WTC11 (cell line): ENCODE data around the gene FBXO48. TPM values are rescaled to one million over a fixed set of nuclear protein-coding genes. Genes with fewer than 3 reads are reported as not detected.
A peak's percentile ranks its signal among the peaks of the same experiment; 100 is the strongest.

Experiments
- ATAC-seq: fragments of 200-7000 bp; cut with Tn5 transposase; 2 replicates; pipeline ENCODE4 v1.10.0; 2021; ENCODE audit warnings: mild to moderate bottlenecking, moderate library complexity
- CTCF ChIA-PET: fragments of 300-600 bp; sonication (Branson Sonifier 250); formaldehyde crosslinking; loops from one replicate; lab custom pipeline; 2021; ENCODE audit warnings: antibody characterized with exemption; lab: Charles Lee
- POLR2A ChIA-PET: fragments of 350-600 bp; sonication (Branson Sonifier 250); formaldehyde crosslinking; loops from one replicate; lab custom pipeline; 2021; ENCODE audit warnings: antibody characterized with exemption; lab: Charles Lee
- DNase-seq: peaks from one replicate; pipeline ENCODE4 v3.0.0; 2021; ENCODE audit warnings: low spot score
- H3K27ac Mint-ChIP-seq: 2 replicates; pipeline ENCODE4 v1.8.0; 2021; ENCODE audit warnings: mixed read lengths
- H3K27me3 Mint-ChIP-seq: 2 replicates; pipeline ENCODE4 v1.8.0; 2021; ENCODE audit warnings: low read depth, mild to moderate bottlenecking, moderate library complexity, mixed read lengths
- H3K36me3 Mint-ChIP-seq: 2 replicates; pipeline ENCODE4 v1.8.0; 2021; ENCODE audit warnings: mixed read lengths
- H3K4me1 Mint-ChIP-seq: 2 replicates; pipeline ENCODE4 v1.8.0; 2022; ENCODE audit warnings: mixed read lengths
- H3K4me3 Mint-ChIP-seq: 2 replicates; pipeline ENCODE4 v1.8.0; 2021; ENCODE audit warnings: mild to moderate bottlenecking, moderate library complexity, mixed read lengths
- H3K9me3 Mint-ChIP-seq: 2 replicates; pipeline ENCODE4 v1.8.0; 2021; ENCODE audit warnings: mixed read lengths
- CBFB ChIP-seq: sonication (generic); formaldehyde crosslinking; IDR thresholded peaks from 2 replicates; pipeline ENCODE4 v1.8.1; 2022; ENCODE audit warnings: mild to moderate bottlenecking, low read depth, missing genetic modification reagents
- CREB1 ChIP-seq: sonication (generic); formaldehyde crosslinking; IDR thresholded peaks from 2 replicates; pipeline ENCODE4 v1.8.0; 2023; ENCODE audit warnings: mild to moderate bottlenecking, missing genetic modification reagents
- FOXK1 ChIP-seq: sonication (generic); formaldehyde crosslinking; IDR thresholded peaks from 2 replicates; pipeline ENCODE4 v1.8.0; 2022; ENCODE audit warnings: mild to moderate bottlenecking, moderate library complexity, missing genetic modification reagents
- FOXP4 ChIP-seq: sonication (generic); formaldehyde crosslinking; IDR thresholded peaks from 2 replicates; pipeline ENCODE4 v1.8.0; 2022; ENCODE audit warnings: mild to moderate bottlenecking, missing genetic modification reagents
- GABPB1 ChIP-seq: sonication (generic); formaldehyde crosslinking; IDR thresholded peaks from 2 replicates; pipeline ENCODE4 v1.8.1; 2023; ENCODE audit warnings: mild to moderate bottlenecking, missing genetic modification reagents
- HMGA2 ChIP-seq: fragments of 250-450 bp; sonication (Bioruptor Pico); IDR thresholded peaks from 2 replicates; pipeline ENCODE4 v1.4.0; 2021; ENCODE audit warnings: mild to moderate bottlenecking, moderate library complexity
- MLX ChIP-seq: sonication (generic); formaldehyde crosslinking; IDR thresholded peaks from 2 replicates; pipeline ENCODE4 v1.8.1; 2023; ENCODE audit warnings: mild to moderate bottlenecking, missing genetic modification reagents, moderate library complexity
- MXD4 ChIP-seq: fragments of 250-450 bp; sonication (Bioruptor Pico); IDR thresholded peaks from 2 replicates; pipeline ENCODE4 v1.8.0; 2021; ENCODE audit warnings: mild to moderate bottlenecking, moderate library complexity, borderline replicate concordance
- OVOL2 ChIP-seq: fragments of 250-450 bp; sonication (Bioruptor Pico); IDR thresholded peaks from 2 replicates; pipeline ENCODE4 v1.9.0; 2021; ENCODE audit warnings: mild to moderate bottlenecking, borderline replicate concordance
- RELA ChIP-seq: sonication (generic); formaldehyde crosslinking; IDR thresholded peaks from 2 replicates; pipeline ENCODE4 v1.8.1; 2022; ENCODE audit warnings: missing genetic modification reagents, mild to moderate bottlenecking, borderline replicate concordance
- TCF7 ChIP-seq: sonication (generic); formaldehyde crosslinking; IDR thresholded peaks from 2 replicates; pipeline ENCODE4 v1.8.0; 2022; ENCODE audit warnings: mild to moderate bottlenecking, low read depth, missing genetic modification reagents, moderate library complexity
- TP53 ChIP-seq: sonication (generic); formaldehyde crosslinking; IDR thresholded peaks from 2 replicates; pipeline ENCODE4 v1.8.1; 2023; ENCODE audit warnings: mild to moderate bottlenecking, missing genetic modification reagents
- USF2 ChIP-seq: sonication (generic); formaldehyde crosslinking; IDR thresholded peaks from 2 replicates; pipeline ENCODE4 v1.8.1; 2023; ENCODE audit warnings: mild to moderate bottlenecking, missing genetic modification reagents, moderate library complexity
- ZNF423 ChIP-seq: fragments of 250-450 bp; sonication (Bioruptor Pico); IDR thresholded peaks from 2 replicates; pipeline ENCODE4 v2.1.2; 2022; ENCODE audit warnings: mild to moderate bottlenecking, moderate library complexity
- total RNA-seq: library from RNA; stranded (reverse); gene quantifications from 3 replicates; pipeline ENCODE4 v1.2.3, GENCODE V29; 2021
- TF ChIP-seq, protein P1 (sequence below): fragments of 250-450 bp; sonication (Bioruptor Pico); IDR thresholded peaks from 2 replicates; pipeline ENCODE4 v1.8.0; 2021; ENCODE audit warnings: mild to moderate bottlenecking
- TF ChIP-seq, protein P2 (sequence below): sonication (generic); formaldehyde crosslinking; IDR thresholded peaks from 2 replicates; pipeline ENCODE4 v1.8.1; 2023; ENCODE audit warnings: mild to moderate bottlenecking, moderate library complexity, missing genetic modification reagents
- TF ChIP-seq, protein P3 (sequence below): sonication (generic); formaldehyde crosslinking; IDR thresholded peaks from 2 replicates; pipeline ENCODE4 v1.8.1; 2022; ENCODE audit warnings: low read depth, missing genetic modification reagents, borderline replicate concordance
- TF ChIP-seq, protein P4 (sequence below): sonication (generic); formaldehyde crosslinking; IDR thresholded peaks from 2 replicates; pipeline ENCODE4 v1.8.0; 2022; ENCODE audit warnings: mild to moderate bottlenecking, missing genetic modification reagents

Gene FBXO48
- total RNA-seq, 1 experiment from 2014 or later: 1.3 TPM

DNA sequence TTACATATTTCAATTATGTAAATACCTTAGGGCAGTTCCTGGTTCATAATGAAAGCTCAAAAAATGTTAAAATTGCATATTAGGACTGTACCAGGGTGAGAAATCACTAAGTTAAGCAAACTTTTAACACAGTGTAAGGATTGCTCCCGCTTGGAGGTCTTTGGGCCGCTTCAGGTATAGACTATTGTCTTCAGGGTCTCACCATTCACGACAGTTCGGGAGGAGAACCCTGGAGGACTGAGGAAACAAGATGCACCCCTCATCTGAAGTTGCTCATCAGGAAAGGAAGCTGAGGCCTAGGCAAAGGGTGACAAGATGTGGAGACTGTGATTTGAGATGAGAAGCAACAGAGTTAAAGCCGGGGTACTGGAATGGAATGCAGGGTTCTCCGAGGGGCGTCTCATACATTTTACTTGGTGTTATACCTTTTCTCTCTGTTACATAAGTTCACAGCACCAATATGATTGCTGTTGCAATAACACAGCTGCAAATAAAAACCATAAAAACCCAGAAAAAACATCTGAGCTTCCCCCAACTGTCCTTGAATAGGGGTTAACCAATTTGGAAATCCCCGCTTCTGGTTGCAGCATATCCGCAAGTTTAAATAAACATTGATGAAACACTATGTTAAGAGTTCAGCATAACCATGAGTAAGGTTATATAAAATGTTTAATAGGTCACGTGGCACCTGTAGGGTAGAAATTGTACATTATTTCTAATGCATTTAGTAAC, 40.1 kb downstream of the FBXO48 start:
- CTCF ChIA-PET: no interaction called here
- H3K9me3 Mint-ChIP-seq: no peaks in the 10 kb centered on the region
- no peaks in the 10 kb centered on the region for H3K36me3 Mint-ChIP-seq
- H3K27ac Mint-ChIP-seq: no peak overlapping the region
- POLR2A ChIA-PET: interaction anchor here (0.8 kb wide), 1 partner anchor 121 kb away, joined by 3 read pairs; no protein-coding TSS in a partner anchor
- H3K4me3 Mint-ChIP-seq: no peak overlapping the region
- no peaks in the 10 kb centered on the region for H3K4me1 Mint-ChIP-seq
- TF ChIP-seq GABPB1 (CRISPR knock-in tag) (peak; percentile 89), USF2 (CRISPR knock-in tag) (no peak)
- DNase-seq (no peak), ATAC-seq (no peak)
- no peaks in the 10 kb centered on the region for H3K27me3 Mint-ChIP-seq

GRCh38 chr2:68426446-68426845, 40.6 kb downstream of the FBXO48 start:
- POLR2A ChIA-PET: interaction anchor here (0.8 kb wide), 1 partner anchor 120 kb away, joined by 3 read pairs; no protein-coding TSS in a partner anchor

More at GRCh38 chr2:68426446-68426845, 40.6 kb downstream of the FBXO48 start:
- Mint-ChIP-seq H3K36me3 (no peaks in the 10 kb centered on the region), H3K27me3 (no peaks in the 10 kb centered on the region), H3K4me1 (no peaks in the 10 kb centered on the region), H3K4me3 (no peak overlapping the region), H3K9me3 (no peaks in the 10 kb centered on the region), H3K27ac (no peak overlapping the region)
- ATAC-seq (no peak), DNase-seq (no peak)
- CTCF ChIA-PET: no interaction called here
- TF ChIP-seq CREB1 (no peak), FOXP4 (CRISPR knock-in tag) (no peak), CBFB (CRISPR knock-in tag) (no peak), ZNF423 (CRISPR knock-in tag) (no peak), OVOL2 (CRISPR knock-in tag) (no peak), HMGA2 (no peak), TP53 (no peak), MXD4 (no peak), TCF7 (no peak), MLX (CRISPR knock-in tag) (no peak), RELA (CRISPR knock-in tag) (no peak), FOXK1 (CRISPR knock-in tag) (no peak)
- TF ChIP-seq, protein P1, sequence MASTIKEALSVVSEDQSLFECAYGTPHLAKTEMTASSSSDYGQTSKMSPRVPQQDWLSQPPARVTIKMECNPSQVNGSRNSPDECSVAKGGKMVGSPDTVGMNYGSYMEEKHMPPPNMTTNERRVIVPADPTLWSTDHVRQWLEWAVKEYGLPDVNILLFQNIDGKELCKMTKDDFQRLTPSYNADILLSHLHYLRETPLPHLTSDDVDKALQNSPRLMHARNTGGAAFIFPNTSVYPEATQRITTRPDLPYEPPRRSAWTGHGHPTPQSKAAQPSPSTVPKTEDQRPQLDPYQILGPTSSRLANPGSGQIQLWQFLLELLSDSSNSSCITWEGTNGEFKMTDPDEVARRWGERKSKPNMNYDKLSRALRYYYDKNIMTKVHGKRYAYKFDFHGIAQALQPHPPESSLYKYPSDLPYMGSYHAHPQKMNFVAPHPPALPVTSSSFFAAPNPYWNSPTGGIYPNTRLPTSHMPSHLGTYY (CRISPR knock-in tag): no peak
- TF ChIP-seq, protein P2, sequence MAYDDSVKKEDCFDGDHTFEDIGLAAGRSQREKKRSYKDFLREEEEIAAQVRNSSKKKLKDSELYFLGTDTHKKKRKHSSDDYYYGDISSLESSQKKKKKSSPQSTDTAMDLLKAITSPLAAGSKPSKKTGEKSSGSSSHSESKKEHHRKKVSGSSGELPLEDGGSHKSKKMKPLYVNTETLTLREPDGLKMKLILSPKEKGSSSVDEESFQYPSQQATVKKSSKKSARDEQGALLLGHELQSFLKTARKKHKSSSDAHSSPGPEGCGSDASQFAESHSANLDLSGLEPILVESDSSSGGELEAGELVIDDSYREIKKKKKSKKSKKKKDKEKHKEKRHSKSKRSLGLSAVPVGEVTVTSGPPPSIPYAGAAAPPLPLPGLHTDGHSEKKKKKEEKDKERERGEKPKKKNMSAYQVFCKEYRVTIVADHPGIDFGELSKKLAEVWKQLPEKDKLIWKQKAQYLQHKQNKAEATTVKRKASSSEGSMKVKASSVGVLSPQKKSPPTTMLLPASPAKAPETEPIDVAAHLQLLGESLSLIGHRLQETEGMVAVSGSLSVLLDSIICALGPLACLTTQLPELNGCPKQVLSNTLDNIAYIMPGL (CRISPR knock-in tag): no peak
- TF ChIP-seq, protein P3, sequence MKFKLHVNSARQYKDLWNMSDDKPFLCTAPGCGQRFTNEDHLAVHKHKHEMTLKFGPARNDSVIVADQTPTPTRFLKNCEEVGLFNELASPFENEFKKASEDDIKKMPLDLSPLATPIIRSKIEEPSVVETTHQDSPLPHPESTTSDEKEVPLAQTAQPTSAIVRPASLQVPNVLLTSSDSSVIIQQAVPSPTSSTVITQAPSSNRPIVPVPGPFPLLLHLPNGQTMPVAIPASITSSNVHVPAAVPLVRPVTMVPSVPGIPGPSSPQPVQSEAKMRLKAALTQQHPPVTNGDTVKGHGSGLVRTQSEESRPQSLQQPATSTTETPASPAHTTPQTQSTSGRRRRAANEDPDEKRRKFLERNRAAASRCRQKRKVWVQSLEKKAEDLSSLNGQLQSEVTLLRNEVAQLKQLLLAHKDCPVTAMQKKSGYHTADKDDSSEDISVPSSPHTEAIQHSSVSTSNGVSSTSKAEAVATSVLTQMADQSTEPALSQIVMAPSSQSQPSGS (CRISPR knock-in tag): no peak
- TF ChIP-seq, protein P4, sequence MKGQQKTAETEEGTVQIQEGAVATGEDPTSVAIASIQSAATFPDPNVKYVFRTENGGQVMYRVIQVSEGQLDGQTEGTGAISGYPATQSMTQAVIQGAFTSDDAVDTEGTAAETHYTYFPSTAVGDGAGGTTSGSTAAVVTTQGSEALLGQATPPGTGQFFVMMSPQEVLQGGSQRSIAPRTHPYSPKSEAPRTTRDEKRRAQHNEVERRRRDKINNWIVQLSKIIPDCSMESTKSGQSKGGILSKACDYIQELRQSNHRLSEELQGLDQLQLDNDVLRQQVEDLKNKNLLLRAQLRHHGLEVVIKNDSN (CRISPR knock-in tag): no peak
